Measurements from ENCODE around the gene FLNB.
A peak's percentile ranks its signal among the peaks of the same experiment; 100 is the strongest.

Gene FLNB

DNA sequence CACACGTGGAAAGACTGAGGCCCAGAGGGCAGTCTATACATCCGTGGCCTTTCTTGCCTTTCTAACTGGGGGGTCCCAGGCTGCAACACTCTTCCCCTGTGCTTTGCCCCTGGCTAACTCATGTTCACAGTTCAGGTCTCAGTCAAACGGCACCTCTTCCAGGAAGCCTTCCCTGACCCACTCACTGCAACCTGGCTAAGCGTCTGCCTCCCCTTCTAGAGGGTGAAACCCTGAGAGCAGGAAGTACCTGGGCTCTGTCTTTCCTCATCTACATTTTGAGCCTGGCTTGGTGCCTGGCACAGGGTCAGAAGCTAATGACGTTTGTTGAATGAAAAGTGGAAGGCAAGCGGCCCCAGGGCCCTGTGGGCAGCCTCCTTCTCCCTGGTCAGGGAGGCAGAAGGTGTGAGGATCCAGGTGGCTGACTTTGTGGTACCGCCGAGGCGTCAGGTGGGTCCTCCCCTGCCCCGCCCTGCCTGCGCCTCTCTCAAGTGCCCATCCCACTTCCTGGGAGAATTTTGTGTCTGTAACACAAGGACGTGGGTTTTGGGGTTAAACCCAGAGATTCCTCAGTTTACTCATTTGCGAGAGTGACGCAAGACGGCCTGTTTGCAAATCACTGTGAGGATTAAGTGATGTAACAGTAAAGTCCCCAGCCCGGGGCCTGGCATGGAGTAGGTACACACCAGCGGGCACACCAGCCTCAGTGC, 170.5 kb downstream of the FLNB start:
- DNase-seq (ENCODE audit: insufficient read length, low spot score) (no peak), FAIRE-seq (no peak)
- TF ChIP-seq SPI1 (IDR thresholded peaks at IDR 0.05; ENCODE audit: low read depth, low read length) = no peak
- no peak for TF ChIP-seq POLR2AphosphoS5 (IDR thresholded peaks at IDR 0.05; ENCODE audit: low read depth, low read length)
- no peak for TF ChIP-seq TAF1 (IDR thresholded peaks at IDR 0.05; ENCODE audit: low read depth, low read length)
- no peak for TF ChIP-seq POU2F2 (IDR thresholded peaks at IDR 0.05; ENCODE audit: low read depth, low read length)
- no peak for TF ChIP-seq POLR2A (IDR thresholded peaks at IDR 0.05; ENCODE audit: low read depth, low read length)
- no peak for TF ChIP-seq PAX5 (IDR thresholded peaks at IDR 0.05; ENCODE audit: insufficient read depth, low read length, severe bottlenecking)

- FAIRE-seq (no peak), DNase-seq (ENCODE audit: insufficient read length, low spot score) (no peak)
- TF ChIP-seq POU2F2 (IDR thresholded peaks at IDR 0.05; ENCODE audit: low read depth, low read length) = no peak
- TF ChIP-seq PAX5 (IDR thresholded peaks at IDR 0.05; ENCODE audit: insufficient read depth, low read length, severe bottlenecking) = no peak
- TF ChIP-seq SPI1 (IDR thresholded peaks at IDR 0.05; ENCODE audit: low read depth, low read length) = peak; percentile 56
Measured at GRCh38 chr3:58179235-58180098, 171.2 kb downstream of the FLNB start.

GRCh38 chr3:58180099-58180880, 172.1 kb downstream of the FLNB start:
- FAIRE-seq (no peak), DNase-seq (ENCODE audit: insufficient read length, low spot score) (no peak)
- TF ChIP-seq POLR2AphosphoS5 (IDR thresholded peaks at IDR 0.05; ENCODE audit: low read depth, low read length) (no peak), TAF1 (IDR thresholded peaks at IDR 0.05; ENCODE audit: low read depth, low read length) (no peak), SPI1 (IDR thresholded peaks at IDR 0.05; ENCODE audit: low read depth, low read length) (no peak), PAX5 (IDR thresholded peaks at IDR 0.05; ENCODE audit: insufficient read depth, low read length, severe bottlenecking) (no peak), POU2F2 (IDR thresholded peaks at IDR 0.05; ENCODE audit: low read depth, low read length) (no peak), POLR2A (IDR thresholded peaks at IDR 0.05; ENCODE audit: low read depth, low read length) (no peak)

GRCh38 chr3:58180940-58181587, 172.8 kb downstream of the FLNB start:
- TF ChIP-seq POLR2A (IDR thresholded peaks at IDR 0.05; ENCODE audit: low read depth, low read length) (no peak), POU2F2 (IDR thresholded peaks at IDR 0.05; ENCODE audit: low read depth, low read length) (no peak), SPI1 (IDR thresholded peaks at IDR 0.05; ENCODE audit: low read depth, low read length) (no peak), POLR2AphosphoS5 (IDR thresholded peaks at IDR 0.05; ENCODE audit: low read depth, low read length) (no peak), PAX5 (IDR thresholded peaks at IDR 0.05; ENCODE audit: insufficient read depth, low read length, severe bottlenecking) (no peak), TAF1 (IDR thresholded peaks at IDR 0.05; ENCODE audit: low read depth, low read length) (no peak)
- no peak for DNase-seq (ENCODE audit: insufficient read length, low spot score)
- no peak for FAIRE-seq

GRCh38 chr3:58183221-58183620, 175.0 kb downstream of the FLNB start:
- no peak for DNase-seq (ENCODE audit: insufficient read length, low spot score)
- no peak for TF ChIP-seq POU2F2 (IDR thresholded peaks at IDR 0.05; ENCODE audit: low read depth, low read length)
- TF ChIP-seq TAF1 (IDR thresholded peaks at IDR 0.05; ENCODE audit: low read depth, low read length) = no peak
- TF ChIP-seq PAX5 (IDR thresholded peaks at IDR 0.05; ENCODE audit: insufficient read depth, low read length, severe bottlenecking) = no peak
- no peak for TF ChIP-seq POLR2A (IDR thresholded peaks at IDR 0.05; ENCODE audit: low read depth, low read length)
- no peak for TF ChIP-seq SPI1 (IDR thresholded peaks at IDR 0.05; ENCODE audit: low read depth, low read length)
- no peak for TF ChIP-seq POLR2AphosphoS5 (IDR thresholded peaks at IDR 0.05; ENCODE audit: low read depth, low read length)
- FAIRE-seq = no peak

DNA sequence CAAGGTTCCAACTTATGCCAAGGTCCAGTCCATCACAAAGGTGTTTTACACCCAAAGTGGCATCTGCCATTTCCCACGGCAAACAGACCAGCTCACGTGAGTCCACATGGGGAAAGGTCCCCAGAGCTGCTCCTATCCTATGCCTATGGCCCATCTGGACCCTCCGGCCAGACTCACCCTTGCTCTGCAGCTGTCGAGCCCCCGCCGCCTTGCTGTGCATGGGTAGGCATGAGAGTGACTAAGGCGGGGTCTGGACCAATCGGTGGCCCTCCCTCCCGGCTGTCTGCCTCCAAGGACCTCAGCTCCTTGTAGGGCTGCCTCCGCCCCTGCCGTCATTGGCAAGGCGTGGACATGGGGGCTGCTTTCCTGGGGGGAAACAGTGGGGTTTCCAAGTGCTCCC, 175.7 kb downstream of the FLNB start:
- TF ChIP-seq POLR2AphosphoS5 (IDR thresholded peaks at IDR 0.05; ENCODE audit: low read depth, low read length) (no peak), POLR2A (IDR thresholded peaks at IDR 0.05; ENCODE audit: low read depth, low read length) (no peak), TAF1 (IDR thresholded peaks at IDR 0.05; ENCODE audit: low read depth, low read length) (no peak)
- DNase-seq (ENCODE audit: insufficient read length, low spot score) (no peak), FAIRE-seq (no peak)

DNA sequence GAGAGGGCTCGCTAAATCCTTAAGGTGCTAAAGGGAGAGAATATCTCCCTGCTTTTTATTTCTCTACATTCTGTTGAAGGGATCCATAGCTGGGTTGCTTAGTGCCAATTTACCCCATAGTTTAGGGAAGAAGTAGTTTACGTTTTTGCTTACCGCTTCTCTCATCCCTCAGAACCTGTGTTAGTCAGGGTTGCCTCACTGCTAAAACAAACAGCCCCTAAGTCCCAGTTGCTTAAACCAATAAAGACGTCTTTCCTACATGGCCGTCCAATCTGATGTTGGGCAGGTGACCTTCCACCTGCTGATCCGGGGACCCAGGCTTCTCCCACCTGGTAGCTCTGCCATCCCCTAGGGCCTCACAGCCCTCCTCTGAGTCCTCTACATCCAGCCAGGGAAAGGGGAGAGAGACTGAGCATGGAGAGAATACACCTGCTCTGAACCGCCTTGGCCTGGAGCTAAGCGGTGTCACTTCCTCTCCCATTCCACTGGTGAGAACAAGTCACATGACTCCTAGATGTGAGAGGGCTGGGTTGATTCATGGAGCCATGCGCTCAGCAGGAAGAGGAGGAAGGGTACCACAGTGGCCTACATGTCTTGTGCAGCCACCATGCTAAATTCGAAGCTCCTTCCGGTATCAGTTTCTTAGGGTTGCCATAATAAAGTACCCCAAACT, 176.2 kb downstream of the FLNB start:
- DNase-seq (ENCODE audit: insufficient read length, low spot score) (no peak), FAIRE-seq (no peak)
- TF ChIP-seq POLR2AphosphoS5 (IDR thresholded peaks at IDR 0.05; ENCODE audit: low read depth, low read length) = no peak
- no peak for TF ChIP-seq PAX5 (IDR thresholded peaks at IDR 0.05; ENCODE audit: insufficient read depth, low read length, severe bottlenecking)

GRCh38 chr3:58184982-58185360, 176.7 kb downstream of the FLNB start:
- TF ChIP-seq TAF1 (IDR thresholded peaks at IDR 0.05; ENCODE audit: low read depth, low read length) = no peak
- TF ChIP-seq PAX5 (IDR thresholded peaks at IDR 0.05; ENCODE audit: insufficient read depth, low read length, severe bottlenecking) = no peak
- no peak for TF ChIP-seq POU2F2 (IDR thresholded peaks at IDR 0.05; ENCODE audit: low read depth, low read length)
- TF ChIP-seq POLR2AphosphoS5 (IDR thresholded peaks at IDR 0.05; ENCODE audit: low read depth, low read length) = no peak
- TF ChIP-seq SPI1 (IDR thresholded peaks at IDR 0.05; ENCODE audit: low read depth, low read length) = no peak
- no peak for TF ChIP-seq POLR2A (IDR thresholded peaks at IDR 0.05; ENCODE audit: low read depth, low read length)
- FAIRE-seq (no peak), DNase-seq (ENCODE audit: insufficient read length, low spot score) (no peak)

All from GM12891 (cell line).